MCF 10A (cell line): ENCODE data around the gene SPATA21. TPM values are rescaled to one million over a fixed set of nuclear protein-coding genes. Genes with fewer than 3 reads are reported as not detected.

Source experiments
- BruUV-seq: library from RNA; stranded (reverse); fragments of 400-500 nt; replicated peaks from 2 replicates; lab custom pipeline; 2021; lab: Mats Ljungman, UMichigan
- CTCF ChIA-PET: fragments of 300-600 bp; sonication (Branson Sonifier 250); formaldehyde crosslinking; extraction: SDS; loops from one replicate; lab custom pipeline; 2021; ENCODE audit warnings: antibody characterized with exemption, inconsistent platforms; lab: Yijun Ruan, JAX
- POLR2A ChIA-PET: fragments of 300-600, 350-650 bp; sonication (Branson Sonifier 250); formaldehyde crosslinking; extraction: SDS; loops from one replicate; lab custom pipeline; 2020; ENCODE audit warnings: antibody characterized with exemption, inconsistent platforms; lab: Yijun Ruan, JAX
- DNase-seq: peaks from one replicate; pipeline ENCODE4 v3.0.0-alpha.2; 2018; ENCODE audit not compliant: unreplicated experiment
- H3K27ac Mint-ChIP-seq: one replicate; pipeline ENCODE4 v1.8.0; 2022; ENCODE audit warnings: mild to moderate bottlenecking, low read depth, mixed read lengths; ENCODE audit not compliant: unreplicated experiment
- H3K27me3 Mint-ChIP-seq: one replicate; pipeline ENCODE4 v1.8.0; 2022; ENCODE audit warnings: mixed read lengths; ENCODE audit not compliant: insufficient read depth, unreplicated experiment
- H3K36me3 Mint-ChIP-seq: one replicate; pipeline ENCODE4 v1.8.0; 2022; ENCODE audit warnings: mild to moderate bottlenecking, moderate library complexity, mixed read lengths; ENCODE audit not compliant: insufficient read depth, unreplicated experiment
- H3K4me1 Mint-ChIP-seq: one replicate; pipeline ENCODE4 v1.8.0; 2022; ENCODE audit warnings: mixed read lengths; ENCODE audit not compliant: insufficient read depth, unreplicated experiment
- H3K4me3 Mint-ChIP-seq: one replicate; pipeline ENCODE4 v1.8.0; 2022; ENCODE audit warnings: mild to moderate bottlenecking, moderate library complexity, mixed read lengths; ENCODE audit not compliant: unreplicated experiment
- H3K9me3 Mint-ChIP-seq: one replicate; pipeline ENCODE4 v1.8.0; 2022; ENCODE audit warnings: mixed read lengths; ENCODE audit not compliant: unreplicated experiment
- CTCF ChIP-seq: fragments of 200-600 bp; IDR thresholded peaks from one replicate; pipeline ENCODE4 v1.8.0; 2022; ENCODE audit warnings: antibody characterized with exemption, mild to moderate bottlenecking; ENCODE audit not compliant: unreplicated experiment
- intact Hi-C: fragments of 100-400 bp; cut with micrococcal nuclease; formaldehyde crosslinking; loops from 2 replicates; pipeline ENCODE4 v1.14.1; 2022
- total RNA-seq: library from RNA; stranded (reverse); gene quantifications from 2 replicates; pipeline ENCODE4 v1.2.3, GENCODE V29; 2022

Gene SPATA21
- total RNA-seq, 1 experiment from 2014 or later, result not detected

GRCh38 chr1:16378443-16378842 lies 58.8 kb downstream of the SPATA21 start:
- Mint-ChIP-seq H3K9me3 (no peaks in the 10 kb centered on the region), H3K36me3 (peaks cover 12% of the 10 kb centered on the region), H3K27me3 (no peaks in the 10 kb centered on the region), H3K4me3 (no peak overlapping the region), H3K27ac (no peak overlapping the region), H3K4me1 (peaks cover 19% of the 10 kb centered on the region)
- POLR2A ChIA-PET, result interaction anchor here (0.7 to 1.8 kb wide), 4 partner anchors 10 to 98 kb away, joined by 3 to 6 read pairs (median 4); no protein-coding TSS in a partner anchor
- no TSS peak for BruUV-seq
- CTCF ChIA-PET, result interaction anchor here (0.7 to 1.1 kb wide), 2 partner anchors 47 to 64 kb away, joined by 3 read pairs; no protein-coding TSS in a partner anchor
- TF ChIP-seq CTCF, result no peak
- intact Hi-C loops, result no loop called here
- DNase-seq, result no peak

GRCh38 chr1:16376971-16377370 lies 60.3 kb downstream of the SPATA21 start:
- ChIA-PET CTCF (interaction anchor here (0.6 to 1.8 kb wide), 2 partner anchors 48 to 295 kb away, joined by 3 to 7 read pairs; no protein-coding TSS in a partner anchor), POLR2A (interaction anchor here (0.7 kb wide), 1 partner anchor 85 kb away, joined by 7 read pairs; no protein-coding TSS in a partner anchor)
- Mint-ChIP-seq H3K4me1 (peaks cover 21% of the 10 kb centered on the region), H3K4me3 (no peak overlapping the region), H3K27ac (no peak overlapping the region), H3K27me3 (no peaks in the 10 kb centered on the region), H3K9me3 (no peaks in the 10 kb centered on the region), H3K36me3 (peaks cover 19% of the 10 kb centered on the region)
- no peak for DNase-seq
- BruUV-seq, result no TSS peak
- TF ChIP-seq CTCF, result no peak
- intact Hi-C loops, result no loop called here

DNA sequence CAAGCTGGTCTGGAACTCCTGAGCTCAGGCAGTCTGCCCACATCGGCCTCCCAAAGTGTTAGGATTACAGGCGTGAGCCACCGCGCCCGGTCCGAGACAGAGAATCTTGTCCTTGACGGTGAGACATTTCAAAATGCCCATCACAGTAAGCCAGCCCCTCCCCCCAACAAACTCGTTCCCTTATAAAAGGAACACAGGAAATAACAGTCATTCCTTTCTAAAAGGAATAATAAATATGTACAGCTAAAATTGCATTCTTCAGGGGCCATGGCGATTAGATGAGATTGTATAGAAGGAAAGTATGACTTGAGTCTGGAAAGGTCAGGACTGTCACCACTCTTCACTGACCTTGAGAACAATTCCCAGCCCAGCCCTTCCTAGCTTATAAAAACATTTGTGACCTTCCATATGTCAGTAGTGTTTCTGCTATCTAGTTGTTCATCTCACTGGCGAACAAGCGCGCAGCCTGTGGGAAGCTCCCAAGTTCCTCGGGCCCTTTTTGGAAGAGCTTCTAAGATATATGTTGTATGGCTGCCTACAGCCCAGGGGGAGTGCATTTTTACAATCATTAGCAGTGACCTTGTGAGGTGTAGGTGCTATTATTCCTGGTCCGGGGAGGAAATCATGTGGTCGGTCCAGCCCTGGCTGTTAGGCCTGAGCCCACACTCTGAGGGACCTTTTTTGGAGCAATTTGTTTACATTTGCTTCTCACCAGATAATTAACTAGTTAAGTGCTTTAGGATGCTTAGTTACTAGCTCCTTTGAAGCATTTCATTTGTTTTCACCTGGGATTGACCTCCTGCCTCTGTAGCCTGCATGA lies 61.5 kb downstream of the SPATA21 start:
- H3K9me3 Mint-ChIP-seq, result no peaks in the 10 kb centered on the region
- POLR2A ChIA-PET, result interaction anchor here (0.8 to 3.0 kb wide), 4 partner anchors 8 to 24 kb away, joined by 3 to 14 read pairs (median 4); no protein-coding TSS in a partner anchor
- CTCF ChIA-PET, result interaction anchor here (0.6 to 1.8 kb wide), 4 partner anchors 13 to 576 kb away, joined by 3 to 7 read pairs (median 4); no protein-coding TSS in a partner anchor
- TF ChIP-seq CTCF, result no peak
- intact Hi-C loops, result no loop called here
- H3K27me3 Mint-ChIP-seq, result no peaks in the 10 kb centered on the region
- H3K36me3 Mint-ChIP-seq, result peaks cover 19% of the 10 kb centered on the region
- peak; percentile 41 for DNase-seq
- no peak overlapping the region for H3K4me3 Mint-ChIP-seq
- H3K27ac Mint-ChIP-seq, result peak overlapping the region; percentile 42
- BruUV-seq, result no TSS peak
- peaks cover 26% of the 10 kb centered on the region for H3K4me1 Mint-ChIP-seq

- no TSS peak for BruUV-seq
- no peaks in the 10 kb centered on the region for H3K9me3 Mint-ChIP-seq
- ChIA-PET CTCF (interaction anchor here (0.6 kb wide), 1 partner anchor 274 kb away, joined by 4 read pairs; no protein-coding TSS in a partner anchor), POLR2A (interaction anchor here (0.7 to 3.0 kb wide), 3 partner anchors 9 to 13 kb away, joined by 3 to 14 read pairs (median 3); no protein-coding TSS in a partner anchor)
- no peak for TF ChIP-seq CTCF
- H3K27ac Mint-ChIP-seq, result peak overlapping the region; percentile 50
- H3K4me1 Mint-ChIP-seq, result peaks cover 28% of the 10 kb centered on the region
- no peak for DNase-seq
- H3K36me3 Mint-ChIP-seq, result peaks cover 22% of the 10 kb centered on the region
- H3K27me3 Mint-ChIP-seq, result no peaks in the 10 kb centered on the region
- no peak overlapping the region for H3K4me3 Mint-ChIP-seq
- intact Hi-C loops, result no loop called here
Measured at GRCh38 chr1:16374266-16374665, 63.0 kb downstream of the SPATA21 start.
